ENCODE measurements around the gene RPL29.

- no peak for TF ChIP-seq CTCF (IDR thresholded peaks at IDR 0.05)
- no peak for TF ChIP-seq REST (IDR thresholded peaks at IDR 0.05; ENCODE audit: insufficient read depth in 1 of 2, low read depth in 2 of 2, low read length in 1 of 2)
- no peak for TF ChIP-seq POLR2AphosphoS5 (IDR thresholded peaks at IDR 0.05; ENCODE audit: low read depth, low read length)
- no peak for TF ChIP-seq TCF7L2 (IDR thresholded peaks at IDR 0.05; ENCODE audit: low read depth, low read length)
These were observed 39.0 kb upstream of the RPL29 start for GRCh38 chr3:52034651-52035050.

Data from Panc1 (cell line).